ENCODE results near the gene MSS51. TPM values are rescaled to one million over a fixed set of nuclear protein-coding genes. Genes with fewer than 3 reads are reported as not detected.

Gene MSS51
- total and polyA plus RNA-seq, 2 donors = 0.60 to 5.9 TPM

Other genes starting within 250 kb of the MSS51 start
- 27.8 TPM for gene DNAJC9, start 186.3 kb downstream of the MSS51 start, total RNA-seq
- gene DNAJC9, start 186.3 kb downstream of the MSS51 start, polyA plus RNA-seq = 12.7 TPM
- 52.9 TPM for gene MRPS16, start 180.9 kb downstream of the MSS51 start, total RNA-seq
- 58.4 TPM for gene MRPS16, start 180.9 kb downstream of the MSS51 start, polyA plus RNA-seq
- gene CFAP70, start 74.7 kb downstream of the MSS51 start, total RNA-seq = 2.2 TPM
- gene CFAP70, start 74.7 kb downstream of the MSS51 start, polyA plus RNA-seq = 0.56 TPM
- 54.0 TPM for gene ANXA7, start 19.5 kb downstream of the MSS51 start, total RNA-seq
- 103 TPM for gene ANXA7, start 19.5 kb downstream of the MSS51 start, polyA plus RNA-seq
- gene PPP3CB, start 62.5 kb upstream of the MSS51 start, total RNA-seq = 93.4 TPM
- 58.0 TPM for gene PPP3CB, start 62.5 kb upstream of the MSS51 start, polyA plus RNA-seq
- gene USP54, start 157.8 kb upstream of the MSS51 start, total RNA-seq = 26.4 TPM
- gene USP54, start 157.8 kb upstream of the MSS51 start, polyA plus RNA-seq = 23.8 TPM
- 11.5 TPM for gene MYOZ1, start 207.9 kb upstream of the MSS51 start, total RNA-seq
- 0.68 TPM for gene MYOZ1, start 207.9 kb upstream of the MSS51 start, polyA plus RNA-seq
- 0.79 TPM for gene SYNPO2L, start 222.5 kb upstream of the MSS51 start, total RNA-seq
- 0.06 TPM for gene SYNPO2L, start 222.5 kb upstream of the MSS51 start, polyA plus RNA-seq

Data from urinary bladder (tissue), 2 donors.